Activated T-helper 17 cell treated with anti-CD3 and anti-CD28 coated beads, Interleukin-2, amount 50 U/mL, for 72 hours (primary cell): ENCODE measurements around the gene ABHD5. TPM values are rescaled to one million over a fixed set of nuclear protein-coding genes. Genes with fewer than 3 reads are reported as not detected.

Source experiments
- ATAC-seq: fragments of 150-1000 bp; cut with Tn5 transposase; replicated peaks from 2 replicates; pipeline ENCODE4 v1.10.0; 2021; ENCODE audit warnings: mild to moderate bottlenecking, moderate library complexity
- H3K27ac Mint-ChIP-seq: one replicate; pipeline ENCODE4 v1.8.0; 2022; ENCODE audit warnings: mixed read lengths
- H3K27me3 Mint-ChIP-seq: one replicate; pipeline ENCODE4 v1.8.0; 2022; ENCODE audit warnings: mixed read lengths
- H3K36me3 Mint-ChIP-seq: one replicate; pipeline ENCODE4 v1.8.0; 2022; ENCODE audit warnings: low read depth, mild to moderate bottlenecking, mixed read lengths
- H3K4me1 Mint-ChIP-seq: one replicate; pipeline ENCODE4 v1.8.0; 2022; ENCODE audit warnings: mixed read lengths
- H3K4me3 Mint-ChIP-seq: one replicate; pipeline ENCODE4 v1.8.0; 2022; ENCODE audit warnings: mild to moderate bottlenecking, mixed read lengths
- H3K9me3 Mint-ChIP-seq: one replicate; pipeline ENCODE4 v1.8.0; 2022; ENCODE audit warnings: mixed read lengths
- total RNA-seq, 2 donors: library from RNA; stranded (reverse); gene quantifications; one replicate each; pipeline ENCODE4 v1.2.3, GENCODE V29; 2022

The ABHD5 gene
- total RNA-seq, 2 donors from 2014 or later = 8.3 to 17.3 TPM

DNA sequence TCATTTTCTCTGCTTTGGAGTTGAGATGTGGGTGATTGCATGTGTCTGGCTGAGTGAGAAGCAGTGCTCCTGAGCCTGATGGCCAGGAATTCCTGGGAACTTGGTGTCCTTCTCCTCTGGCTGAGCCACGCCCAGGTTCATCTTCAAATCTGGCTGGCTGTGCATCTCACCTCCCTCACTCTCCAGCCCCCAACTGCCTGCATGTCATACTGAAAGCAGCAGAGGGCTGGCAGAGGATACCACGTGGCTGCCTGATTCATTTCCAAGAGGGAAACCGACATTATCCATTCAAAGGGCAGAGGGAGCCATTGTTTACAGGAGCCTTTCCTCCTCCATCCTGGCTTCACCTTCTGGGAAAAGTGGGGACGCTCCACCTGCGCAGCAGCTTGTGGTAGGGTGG is 57.4 kb downstream of the ABHD5 start:
- Mint-ChIP-seq H3K4me1 (no peaks in the 10 kb centered on the region), H3K9me3 (peaks cover 3% of the 10 kb centered on the region), H3K27me3 (no peaks in the 10 kb centered on the region), H3K4me3 (no peak overlapping the region), H3K27ac (no peak overlapping the region), H3K36me3 (no peaks in the 10 kb centered on the region)
- no peak for ATAC-seq

DNA sequence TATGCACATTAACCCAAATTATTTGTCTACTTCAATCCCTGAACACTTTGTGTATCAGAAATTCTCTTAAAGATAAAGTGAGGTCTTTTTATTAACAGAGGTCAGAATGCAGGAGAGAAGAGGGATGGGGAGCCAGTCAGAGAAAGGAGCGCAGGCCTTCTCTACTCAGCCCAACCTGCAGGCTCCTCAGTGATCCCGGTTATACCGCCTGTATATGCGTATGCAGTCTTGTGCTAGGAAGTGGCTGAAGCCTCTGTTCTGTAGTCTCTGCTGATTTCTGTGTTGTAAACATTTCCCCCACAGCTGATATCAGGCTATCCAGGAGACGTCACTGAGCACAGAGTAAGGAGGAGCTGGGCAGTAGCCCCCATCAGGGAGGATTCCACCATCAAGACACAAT is 57.9 kb downstream of the ABHD5 start:
- no peaks in the 10 kb centered on the region for H3K27me3 Mint-ChIP-seq
- no peak overlapping the region for H3K27ac Mint-ChIP-seq
- peaks cover 3% of the 10 kb centered on the region for H3K9me3 Mint-ChIP-seq
- no peak for ATAC-seq
- H3K36me3 Mint-ChIP-seq = no peaks in the 10 kb centered on the region
- no peaks in the 10 kb centered on the region for H3K4me1 Mint-ChIP-seq
- H3K4me3 Mint-ChIP-seq = no peak overlapping the region

DNA sequence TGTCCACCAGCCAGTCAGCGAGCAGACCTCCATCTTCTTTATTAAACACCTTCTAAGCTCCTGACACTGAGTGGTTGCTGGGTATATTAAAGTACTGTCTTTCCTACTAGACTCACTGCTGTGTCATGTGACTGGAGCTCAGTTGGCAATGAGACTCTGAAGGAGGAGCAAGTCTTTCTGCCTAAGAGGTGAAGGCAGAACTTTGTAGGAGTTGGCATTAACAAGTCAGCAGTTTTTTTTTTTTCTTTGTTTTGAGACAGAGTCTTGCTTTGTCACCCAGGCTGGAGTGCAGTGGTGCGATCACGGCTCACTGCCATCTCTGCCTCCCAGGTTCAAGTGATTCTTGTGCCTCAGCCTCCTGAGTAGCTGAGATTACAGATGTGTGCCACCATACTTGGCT is 62.2 kb downstream of the ABHD5 start:
- Mint-ChIP-seq H3K4me1 (peaks cover 18% of the 10 kb centered on the region), H3K27me3 (no peaks in the 10 kb centered on the region), H3K27ac (no peak overlapping the region), H3K36me3 (no peaks in the 10 kb centered on the region), H3K9me3 (peaks cover 4% of the 10 kb centered on the region), H3K4me3 (no peak overlapping the region)
- no peak for ATAC-seq

- H3K4me1 Mint-ChIP-seq = peaks cover 28% of the 10 kb centered on the region
- no peak overlapping the region for H3K4me3 Mint-ChIP-seq
- H3K27me3 Mint-ChIP-seq = no peaks in the 10 kb centered on the region
Observed at GRCh38 chr3:43753741-43754715, 63.3 kb downstream of the ABHD5 start.

GRCh38 chr3:43755516-43756200 is 64.9 kb downstream of the ABHD5 start:
- Mint-ChIP-seq H3K27ac (peak overlapping the region; percentile 63), H3K9me3 (peaks cover 4% of the 10 kb centered on the region), H3K4me3 (peak overlapping the region; percentile 18), H3K27me3 (no peaks in the 10 kb centered on the region), H3K4me1 (peaks cover 28% of the 10 kb centered on the region), H3K36me3 (no peaks in the 10 kb centered on the region)
- ATAC-seq = peak; percentile 80

More at GRCh38 chr3:43753741-43754715, 63.3 kb downstream of the ABHD5 start:
- Mint-ChIP-seq H3K9me3 (peaks cover 4% of the 10 kb centered on the region), H3K36me3 (no peaks in the 10 kb centered on the region), H3K27ac (no peak overlapping the region)
- no peak for ATAC-seq

- H3K27me3 Mint-ChIP-seq = no peaks in the 10 kb centered on the region
- ATAC-seq = no peak
- no peak overlapping the region for H3K4me3 Mint-ChIP-seq
- H3K36me3 Mint-ChIP-seq = no peaks in the 10 kb centered on the region
- peaks cover 28% of the 10 kb centered on the region for H3K4me1 Mint-ChIP-seq
- H3K27ac Mint-ChIP-seq = peak overlapping the region; percentile 32
- H3K9me3 Mint-ChIP-seq = peaks cover 4% of the 10 kb centered on the region
Observed at GRCh38 chr3:43757666-43758321, 67.1 kb downstream of the ABHD5 start.

DNA sequence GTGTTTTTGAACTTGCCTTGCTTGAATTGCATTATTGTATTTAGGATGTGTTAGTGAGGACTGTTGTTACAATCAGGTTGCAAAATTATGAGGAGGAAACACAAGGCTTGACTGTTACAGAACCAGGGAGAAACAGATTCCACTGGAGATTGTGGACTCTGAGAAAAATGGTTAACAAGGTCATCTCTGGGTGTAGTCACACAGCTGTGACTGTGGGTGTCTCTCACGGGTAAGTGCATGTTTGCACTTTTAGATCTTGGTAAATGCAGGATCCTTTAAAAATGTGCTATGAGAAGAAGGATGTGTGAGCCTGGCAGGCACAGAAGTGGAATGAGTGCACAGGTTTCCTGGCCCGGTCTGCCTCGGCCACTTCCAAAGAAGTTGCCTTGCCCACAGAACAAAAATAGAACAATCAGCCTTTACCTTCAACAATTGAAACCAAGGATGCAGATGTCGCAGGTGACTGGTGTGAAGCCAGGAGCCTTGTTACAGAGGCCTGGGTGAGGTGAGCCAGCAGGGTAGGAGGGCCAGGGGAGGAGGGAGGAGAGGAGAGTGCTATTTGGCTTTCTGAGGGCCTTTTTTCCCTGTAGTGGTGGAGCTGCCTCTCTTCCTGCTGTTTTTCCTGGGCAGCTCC is 68.0 kb downstream of the ABHD5 start:
- Mint-ChIP-seq H3K4me1 (peaks cover 28% of the 10 kb centered on the region), H3K27me3 (no peaks in the 10 kb centered on the region), H3K9me3 (peaks cover 4% of the 10 kb centered on the region), H3K36me3 (no peaks in the 10 kb centered on the region), H3K27ac (peak overlapping the region; percentile 13), H3K4me3 (peak overlapping the region; percentile 2)
- ATAC-seq = no peak

- H3K36me3 Mint-ChIP-seq = no peaks in the 10 kb centered on the region
- H3K4me3 Mint-ChIP-seq = no peak overlapping the region
- H3K9me3 Mint-ChIP-seq = peaks cover 4% of the 10 kb centered on the region
- peak; percentile 80 for ATAC-seq
- peaks cover 28% of the 10 kb centered on the region for H3K4me1 Mint-ChIP-seq
- peak overlapping the region; percentile 13 for H3K27ac Mint-ChIP-seq
- no peaks in the 10 kb centered on the region for H3K27me3 Mint-ChIP-seq
Observed at GRCh38 chr3:43759297-43759782, 68.6 kb downstream of the ABHD5 start.

- Mint-ChIP-seq H3K36me3 (no peaks in the 10 kb centered on the region), H3K4me3 (no peak overlapping the region), H3K27me3 (no peaks in the 10 kb centered on the region), H3K9me3 (peaks cover 4% of the 10 kb centered on the region), H3K27ac (no peak overlapping the region), H3K4me1 (peaks cover 28% of the 10 kb centered on the region)
- ATAC-seq = no peak
Observed at GRCh38 chr3:43759938-43760337, 69.2 kb downstream of the ABHD5 start.

DNA sequence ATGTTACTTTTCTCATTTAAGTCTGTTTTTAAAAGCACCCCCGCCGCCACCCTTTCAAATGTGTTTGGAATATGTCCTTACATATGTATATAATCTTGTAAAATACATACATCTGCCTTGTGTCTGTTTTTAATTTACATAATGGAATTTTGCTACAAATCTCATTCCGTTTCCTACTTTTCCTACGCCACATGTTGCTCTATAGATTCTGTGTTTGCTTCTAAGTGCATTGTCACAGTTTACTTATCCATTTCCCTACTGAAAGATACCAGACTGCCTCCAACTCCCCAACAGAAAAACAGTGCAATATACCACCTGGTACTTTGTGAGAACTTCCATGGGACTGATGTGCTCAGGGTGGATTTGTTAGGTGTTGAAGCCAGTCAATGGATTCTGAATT is 70.2 kb downstream of the ABHD5 start:
- H3K4me3 Mint-ChIP-seq = no peak overlapping the region
- H3K36me3 Mint-ChIP-seq = no peaks in the 10 kb centered on the region
- no peak for ATAC-seq
- H3K4me1 Mint-ChIP-seq = peaks cover 20% of the 10 kb centered on the region
- H3K27ac Mint-ChIP-seq = peak overlapping the region; percentile 2
- peaks cover 4% of the 10 kb centered on the region for H3K9me3 Mint-ChIP-seq
- no peaks in the 10 kb centered on the region for H3K27me3 Mint-ChIP-seq

DNA sequence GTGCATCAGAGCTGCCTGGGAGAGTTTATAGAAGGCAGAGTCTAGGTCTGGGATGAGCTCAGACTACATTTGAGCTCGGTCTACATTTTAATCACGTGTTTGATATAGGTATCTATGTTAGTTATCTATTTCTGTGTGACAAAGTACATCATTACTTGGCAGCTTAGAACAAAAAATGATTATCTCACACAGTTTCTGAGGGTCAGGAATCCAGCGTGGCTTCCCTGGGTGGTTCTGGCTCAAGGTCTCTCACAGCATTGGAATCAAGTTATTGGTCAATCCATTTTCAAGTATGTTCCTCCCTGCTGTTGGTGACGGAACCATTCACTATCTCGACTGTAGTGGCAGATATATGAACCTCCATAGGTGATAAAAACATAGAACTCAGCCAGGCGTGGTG is 71.7 kb downstream of the ABHD5 start:
- Mint-ChIP-seq H3K36me3 (no peaks in the 10 kb centered on the region), H3K27ac (no peak overlapping the region), H3K9me3 (peaks cover 3% of the 10 kb centered on the region), H3K4me3 (no peak overlapping the region), H3K4me1 (peaks cover 14% of the 10 kb centered on the region), H3K27me3 (no peaks in the 10 kb centered on the region)
- no peak for ATAC-seq

- no peaks in the 10 kb centered on the region for H3K36me3 Mint-ChIP-seq
- no peak overlapping the region for H3K4me3 Mint-ChIP-seq
- no peaks in the 10 kb centered on the region for H3K27me3 Mint-ChIP-seq
- peaks cover 7% of the 10 kb centered on the region for H3K4me1 Mint-ChIP-seq
- no peaks in the 10 kb centered on the region for H3K9me3 Mint-ChIP-seq
- ATAC-seq = no peak
- no peak overlapping the region for H3K27ac Mint-ChIP-seq
Observed at GRCh38 chr3:43764056-43764455, 73.3 kb downstream of the ABHD5 start.

GRCh38 chr3:43764471-43764870 is 73.7 kb downstream of the ABHD5 start:
- Mint-ChIP-seq H3K4me3 (no peak overlapping the region), H3K27me3 (no peaks in the 10 kb centered on the region), H3K4me1 (peaks cover 10% of the 10 kb centered on the region), H3K9me3 (no peaks in the 10 kb centered on the region), H3K36me3 (no peaks in the 10 kb centered on the region), H3K27ac (no peak overlapping the region)
- no peak for ATAC-seq

DNA sequence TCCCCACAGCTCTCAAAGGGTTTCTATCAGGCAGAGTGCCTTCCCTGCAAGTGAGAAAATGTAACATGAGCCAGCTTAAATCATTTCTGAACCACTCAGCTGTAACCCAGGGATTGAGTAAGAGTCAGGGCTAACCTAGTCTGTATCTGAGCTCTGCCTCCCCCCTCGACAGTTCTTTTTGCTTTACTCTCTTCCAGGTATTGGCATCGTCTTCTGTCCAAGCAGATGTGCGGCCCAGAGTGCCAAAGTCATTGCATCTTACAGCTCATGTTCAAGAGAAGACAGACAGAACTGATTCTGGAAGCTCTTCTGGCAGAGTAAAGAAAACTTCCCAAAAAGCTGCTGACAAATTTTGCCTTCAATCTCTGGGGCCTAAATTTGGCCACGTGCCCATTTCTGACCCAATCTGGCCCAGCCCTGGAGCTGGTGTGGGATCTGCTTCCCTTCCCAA is 74.8 kb downstream of the ABHD5 start:
- Mint-ChIP-seq H3K27me3 (no peaks in the 10 kb centered on the region), H3K4me1 (peaks cover 15% of the 10 kb centered on the region), H3K36me3 (no peaks in the 10 kb centered on the region), H3K4me3 (no peak overlapping the region), H3K27ac (no peak overlapping the region), H3K9me3 (no peaks in the 10 kb centered on the region)
- ATAC-seq = no peak
